Measurements from ENCODE around the gene SNAPC4.
A peak's percentile ranks its signal among the peaks of the same experiment; 100 is the strongest.

SNAPC4 gene

GRCh38 chr9:136443687-136444086, 43.7 kb upstream of the SNAPC4 start:
- ChIA-PET CTCF (interaction anchor here (0.8 to 3.4 kb wide), 2 partner anchors 10 to 17 kb away, joined by 3 to 12 read pairs; no protein-coding TSS in a partner anchor), POLR2A (interaction anchor here (1.1 kb wide), 1 partner anchor 40 kb away, joined by 3 read pairs; no protein-coding TSS in a partner anchor)
- Histone ChIP-seq H3K27me3 (replicated peaks in 2 of 5; ENCODE audit: control insufficient read depth in 4 of 5, insufficient read depth in 5 of 5, low read length in 4 of 5) (no peaks in the 10 kb centered on the region), H3K4me3 (ENCODE audit: control insufficient read depth in 1 of 7, extremely low read depth in 1 of 7, insufficient read depth in 4 of 7, low read depth in 2 of 7, low read length in 6 of 7) (no peak overlapping the region), H3K27ac (ENCODE audit: insufficient read depth in 1 of 2, low read depth in 1 of 2, low read length in 2 of 2, poor library complexity in 1 of 2, severe bottlenecking in 2 of 2) (no peak overlapping the region), H3K36me3 (ENCODE audit: control insufficient read depth in 4 of 4, insufficient read depth in 4 of 4, low read length in 3 of 4) (peaks cover 6 to 75% (median 59%) of the 10 kb centered on the region in 4 experiments), H3K4me1 (ENCODE audit: control extremely low read depth in 1 of 4, control insufficient read depth in 4 of 4, insufficient read depth in 4 of 4, low read length in 3 of 4) (peaks cover 0 to 8% (median 6%) of the 10 kb centered on the region in 4 experiments), H3K9me3 (ENCODE audit: control extremely low read depth in 1 of 5, control insufficient read depth in 4 of 5, insufficient read depth in 2 of 5, low read depth in 1 of 5, low read length in 4 of 5) (no peaks in the 10 kb centered on the region)
- WGBS (ENCODE audit: insufficient coverage) = 96% methylated on average over 4 of the region's 7 CpGs
- no peak for DNase-seq

GRCh38 chr9:136443087-136443486, 43.1 kb upstream of the SNAPC4 start:
- no peak for DNase-seq
- H3K36me3 ChIP-seq (ENCODE audit: control insufficient read depth in 4 of 4, insufficient read depth in 4 of 4, low read length in 3 of 4) = peaks cover 6 to 70% (median 56%) of the 10 kb centered on the region in 4 experiments
- ChIA-PET POLR2A (interaction anchor here (1.1 kb wide), 1 partner anchor 41 kb away, joined by 3 read pairs; no protein-coding TSS in a partner anchor), CTCF (interaction anchor here (0.6 to 3.4 kb wide), 4 partner anchors 11 to 131 kb away, joined by 3 to 12 read pairs (median 3); no protein-coding TSS in a partner anchor)
- H3K4me1 ChIP-seq (ENCODE audit: control extremely low read depth in 1 of 4, control insufficient read depth in 4 of 4, insufficient read depth in 4 of 4, low read length in 3 of 4) = peaks cover 0 to 14% (median 11%) of the 10 kb centered on the region in 4 experiments
- no peak overlapping the region for H3K27ac ChIP-seq (ENCODE audit: insufficient read depth in 1 of 2, low read depth in 1 of 2, low read length in 2 of 2, poor library complexity in 1 of 2, severe bottlenecking in 2 of 2)
- WGBS (ENCODE audit: insufficient coverage) = 96% methylated on average over 14 of the region's 15 CpGs
- no peaks in the 10 kb centered on the region for H3K9me3 ChIP-seq (ENCODE audit: control extremely low read depth in 1 of 5, control insufficient read depth in 4 of 5, insufficient read depth in 2 of 5, low read depth in 1 of 5, low read length in 4 of 5)
- H3K27me3 ChIP-seq (replicated peaks in 2 of 5; ENCODE audit: control insufficient read depth in 4 of 5, insufficient read depth in 5 of 5, low read length in 4 of 5) = no peaks in the 10 kb centered on the region
- no peak overlapping the region for H3K4me3 ChIP-seq (ENCODE audit: control insufficient read depth in 1 of 7, extremely low read depth in 1 of 7, insufficient read depth in 4 of 7, low read depth in 2 of 7, low read length in 6 of 7)

- Histone ChIP-seq H3K36me3 (ENCODE audit: control insufficient read depth in 4 of 4, insufficient read depth in 4 of 4, low read length in 3 of 4) (peaks cover 4 to 61% (median 49%) of the 10 kb centered on the region in 4 experiments), H3K4me3 (ENCODE audit: control insufficient read depth in 1 of 7, extremely low read depth in 1 of 7, insufficient read depth in 4 of 7, low read depth in 2 of 7, low read length in 6 of 7) (no peak overlapping the region), H3K9me3 (ENCODE audit: control extremely low read depth in 1 of 5, control insufficient read depth in 4 of 5, insufficient read depth in 2 of 5, low read depth in 1 of 5, low read length in 4 of 5) (no peaks in the 10 kb centered on the region), H3K4me1 (ENCODE audit: control extremely low read depth in 1 of 4, control insufficient read depth in 4 of 4, insufficient read depth in 4 of 4, low read length in 3 of 4) (peaks cover 0 to 23% (median 20%) of the 10 kb centered on the region in 4 experiments), H3K27ac (ENCODE audit: insufficient read depth in 1 of 2, low read depth in 1 of 2, low read length in 2 of 2, poor library complexity in 1 of 2, severe bottlenecking in 2 of 2) (no peak overlapping the region), H3K27me3 (replicated peaks in 2 of 5; ENCODE audit: control insufficient read depth in 4 of 5, insufficient read depth in 5 of 5, low read length in 4 of 5) (no peaks in the 10 kb centered on the region)
- CTCF ChIA-PET = interaction anchor here (1.2 to 3.4 kb wide), 3 partner anchors 12 to 130 kb away, joined by 3 to 12 read pairs (median 5); no protein-coding TSS in a partner anchor
- DNase-seq = no peak
- POLR2A ChIA-PET = interaction anchor here (1.0 kb wide), 1 partner anchor 21 kb away, joined by 3 read pairs; no protein-coding TSS in a partner anchor
- 96% methylated on average over 4 of the region's 5 CpGs for WGBS (ENCODE audit: insufficient coverage)
Measured at GRCh38 chr9:136442265-136442664, 42.3 kb upstream of the SNAPC4 start.

GRCh38 chr9:136441681-136442245, 41.8 kb upstream of the SNAPC4 start:
- Histone ChIP-seq H3K36me3 (ENCODE audit: control insufficient read depth in 4 of 4, insufficient read depth in 4 of 4, low read length in 3 of 4) (peaks cover 4 to 56% (median 47%) of the 10 kb centered on the region in 4 experiments), H3K27me3 (replicated peaks in 2 of 5; ENCODE audit: control insufficient read depth in 4 of 5, insufficient read depth in 5 of 5, low read length in 4 of 5) (no peaks in the 10 kb centered on the region), H3K4me3 (ENCODE audit: control insufficient read depth in 1 of 7, extremely low read depth in 1 of 7, insufficient read depth in 4 of 7, low read depth in 2 of 7, low read length in 6 of 7) (no peak overlapping the region), H3K9me3 (ENCODE audit: control extremely low read depth in 1 of 5, control insufficient read depth in 4 of 5, insufficient read depth in 2 of 5, low read depth in 1 of 5, low read length in 4 of 5) (no peaks in the 10 kb centered on the region), H3K27ac (ENCODE audit: insufficient read depth in 1 of 2, low read depth in 1 of 2, low read length in 2 of 2, poor library complexity in 1 of 2, severe bottlenecking in 2 of 2) (no peak overlapping the region), H3K4me1 (ENCODE audit: control extremely low read depth in 1 of 4, control insufficient read depth in 4 of 4, insufficient read depth in 4 of 4, low read length in 3 of 4) (peaks cover 0 to 26% (median 22%) of the 10 kb centered on the region in 4 experiments)
- WGBS (ENCODE audit: insufficient coverage) = 96% methylated on average over 16 of the region's 17 CpGs
- DNase-seq = no peak
- CTCF ChIA-PET = interaction anchor here (1.2 to 3.4 kb wide), 3 partner anchors 12 to 129 kb away, joined by 3 to 12 read pairs (median 5); no protein-coding TSS in a partner anchor
- POLR2A ChIA-PET = interaction anchor here (1.0 kb wide), 1 partner anchor 21 kb away, joined by 3 read pairs; no protein-coding TSS in a partner anchor

- over 99% methylated on average over 14 of the region's 15 CpGs for WGBS (ENCODE audit: insufficient coverage)
- no peak overlapping the region for H3K27ac ChIP-seq (ENCODE audit: insufficient read depth in 1 of 2, low read depth in 1 of 2, low read length in 2 of 2, poor library complexity in 1 of 2, severe bottlenecking in 2 of 2)
- ChIA-PET POLR2A (interaction anchor here (1.0 kb wide), 1 partner anchor 22 kb away, joined by 3 read pairs; no protein-coding TSS in a partner anchor), CTCF (interaction anchor here (1.0 to 3.4 kb wide), 4 partner anchors 13 to 128 kb away, joined by 3 to 12 read pairs (median 4); no protein-coding TSS in a partner anchor)
- H3K9me3 ChIP-seq (ENCODE audit: control extremely low read depth in 1 of 5, control insufficient read depth in 4 of 5, insufficient read depth in 2 of 5, low read depth in 1 of 5, low read length in 4 of 5) = no peaks in the 10 kb centered on the region
- H3K4me1 ChIP-seq (ENCODE audit: control extremely low read depth in 1 of 4, control insufficient read depth in 4 of 4, insufficient read depth in 4 of 4, low read length in 3 of 4) = peaks cover 0 to 26% (median 22%) of the 10 kb centered on the region in 4 experiments
- H3K4me3 ChIP-seq (ENCODE audit: control insufficient read depth in 1 of 7, extremely low read depth in 1 of 7, insufficient read depth in 4 of 7, low read depth in 2 of 7, low read length in 6 of 7) = no peak overlapping the region
- peaks cover 4 to 57% (median 46%) of the 10 kb centered on the region in 4 experiments for H3K36me3 ChIP-seq (ENCODE audit: control insufficient read depth in 4 of 4, insufficient read depth in 4 of 4, low read length in 3 of 4)
- H3K27me3 ChIP-seq (replicated peaks in 2 of 5; ENCODE audit: control insufficient read depth in 4 of 5, insufficient read depth in 5 of 5, low read length in 4 of 5) = no peaks in the 10 kb centered on the region
- DNase-seq = no peak
Measured at GRCh38 chr9:136441191-136441680, 41.3 kb upstream of the SNAPC4 start.

- Histone ChIP-seq H3K9me3 (ENCODE audit: control extremely low read depth in 1 of 5, control insufficient read depth in 4 of 5, insufficient read depth in 2 of 5, low read depth in 1 of 5, low read length in 4 of 5) (no peaks in the 10 kb centered on the region), H3K27me3 (replicated peaks in 2 of 5; ENCODE audit: control insufficient read depth in 4 of 5, insufficient read depth in 5 of 5, low read length in 4 of 5) (no peaks in the 10 kb centered on the region), H3K4me1 (ENCODE audit: control extremely low read depth in 1 of 4, control insufficient read depth in 4 of 4, insufficient read depth in 4 of 4, low read length in 3 of 4) (peaks cover 0 to 26% (median 22%) of the 10 kb centered on the region in 4 experiments), H3K36me3 (ENCODE audit: control insufficient read depth in 4 of 4, insufficient read depth in 4 of 4, low read length in 3 of 4) (peaks cover 4 to 53% (median 39%) of the 10 kb centered on the region in 4 experiments), H3K27ac (ENCODE audit: insufficient read depth in 1 of 2, low read depth in 1 of 2, low read length in 2 of 2, poor library complexity in 1 of 2, severe bottlenecking in 2 of 2) (peak within 1 kb of the TSS in 1 of 2 experiments; percentile 74), H3K4me3 (ENCODE audit: control insufficient read depth in 1 of 7, extremely low read depth in 1 of 7, insufficient read depth in 4 of 7, low read depth in 2 of 7, low read length in 6 of 7) (peak within 1 kb of the TSS; percentile 67 to 85 (median 83))
- ChIA-PET CTCF (interaction anchor here (0.9 to 2.3 kb wide), 5 partner anchors 22 to 190 kb away, joined by 3 to 5 read pairs (median 4); no protein-coding TSS in a partner anchor), POLR2A (no interaction called here)
- DNase-seq = peak; percentile 66 to 81 (median 77)
- WGBS (ENCODE audit: insufficient coverage) = 14% methylated on average over 75 of the region's 90 CpGs
Measured at GRCh38 chr9:136439481-136440408, 39.8 kb upstream of the SNAPC4 start, which contains the start of gene INPP5E. Gene INPP5E, minus strand, starts transcription at chr9:136439845. Its CDS starts 426 bp downstream, at chr9:136439419.

All from common myeloid progenitor, CD34-positive (primary cell).